ENCODE results near the gene MLST8.
"Not testable (repeated sequence)": the region's sequence is repeated elsewhere in the genome, so short reads cannot be mapped to it uniquely, and the experiment has no call there.

MLST8 gene

DNA sequence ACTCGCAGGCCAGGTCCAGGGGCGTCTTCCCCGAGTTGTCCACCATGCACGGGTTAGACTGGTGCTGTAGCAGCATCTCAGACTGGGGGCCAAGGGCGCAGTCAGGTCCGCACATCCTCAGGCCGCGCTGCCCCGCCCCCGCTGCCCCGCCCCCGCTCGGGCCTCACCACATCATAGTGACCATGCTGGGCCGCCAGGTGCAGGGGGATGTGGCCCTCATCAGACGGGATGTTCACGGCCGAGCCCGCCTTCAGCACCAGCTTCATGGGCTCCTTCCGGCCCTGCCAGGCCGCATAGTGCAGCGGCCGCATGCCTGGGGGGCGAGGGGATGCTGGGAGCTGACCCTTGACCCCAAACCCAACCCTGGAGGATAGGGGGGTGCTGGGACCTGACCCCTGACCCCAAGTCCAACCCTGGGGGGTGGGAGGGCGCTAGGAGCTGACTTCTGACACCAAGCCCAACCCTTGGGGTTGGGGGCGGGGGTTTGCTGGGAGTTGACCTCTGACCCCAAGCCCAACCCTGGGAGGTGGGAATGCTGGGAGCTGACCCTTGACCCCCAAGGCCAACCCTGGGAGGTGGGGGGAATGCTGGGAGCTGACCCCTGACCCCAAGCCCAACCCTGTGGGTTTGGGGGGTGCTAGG, 15.9 kb upstream of the MLST8 start:
- DNase-seq (ENCODE audit: insufficient read length, low spot score) (no peak), FAIRE-seq (no peak)

GRCh38 chr16:2190002-2190658, 15.1 kb upstream of the MLST8 start:
- DNase-seq (ENCODE audit: insufficient read length, low spot score): no peak
- no peak for FAIRE-seq

DNA sequence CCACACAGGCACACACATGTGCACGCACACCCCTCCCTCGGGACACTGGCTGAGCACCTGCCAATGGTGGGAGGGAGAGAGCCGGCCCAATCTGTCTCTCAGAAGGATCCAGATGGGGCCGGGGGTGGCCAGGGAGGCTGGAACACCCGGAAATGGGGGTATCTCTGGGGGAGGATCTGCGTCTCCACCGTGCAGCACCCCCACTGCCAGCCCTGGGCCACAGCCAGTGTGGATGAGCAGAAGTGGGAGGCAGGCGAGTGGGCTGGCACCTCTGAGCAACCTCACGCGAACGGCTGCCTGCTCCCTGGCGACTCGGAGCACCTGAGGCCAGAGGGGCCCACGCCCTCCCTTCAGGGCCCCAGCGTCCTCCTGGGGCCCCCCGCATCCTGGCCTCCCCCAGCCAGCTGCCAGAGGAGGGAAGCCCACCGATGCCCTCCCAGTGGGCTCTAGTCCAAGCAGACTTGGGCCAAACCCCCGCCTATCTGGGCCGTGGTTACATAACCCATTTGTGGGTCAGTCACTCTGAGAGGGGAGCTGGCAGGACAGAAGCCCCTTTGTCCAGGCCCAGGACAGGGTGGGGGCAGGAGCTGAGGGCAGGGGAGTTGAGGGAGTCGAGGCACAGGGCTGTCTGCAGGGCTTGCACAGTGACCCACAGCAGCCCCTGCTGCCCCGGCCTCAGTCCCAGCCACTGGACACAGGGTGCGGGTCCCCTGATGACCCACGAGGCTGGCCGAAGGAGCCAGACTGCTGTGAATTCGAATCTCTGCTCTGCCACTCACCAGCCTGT, 14.4 kb upstream of the MLST8 start:
- no peak for DNase-seq (ENCODE audit: insufficient read length, low spot score)
- no peak for FAIRE-seq

- DNase-seq (ENCODE audit: insufficient read length, low spot score) (no peak), FAIRE-seq (no peak)
Measured at GRCh38 chr16:2191446-2191706, 13.9 kb upstream of the MLST8 start.

DNA sequence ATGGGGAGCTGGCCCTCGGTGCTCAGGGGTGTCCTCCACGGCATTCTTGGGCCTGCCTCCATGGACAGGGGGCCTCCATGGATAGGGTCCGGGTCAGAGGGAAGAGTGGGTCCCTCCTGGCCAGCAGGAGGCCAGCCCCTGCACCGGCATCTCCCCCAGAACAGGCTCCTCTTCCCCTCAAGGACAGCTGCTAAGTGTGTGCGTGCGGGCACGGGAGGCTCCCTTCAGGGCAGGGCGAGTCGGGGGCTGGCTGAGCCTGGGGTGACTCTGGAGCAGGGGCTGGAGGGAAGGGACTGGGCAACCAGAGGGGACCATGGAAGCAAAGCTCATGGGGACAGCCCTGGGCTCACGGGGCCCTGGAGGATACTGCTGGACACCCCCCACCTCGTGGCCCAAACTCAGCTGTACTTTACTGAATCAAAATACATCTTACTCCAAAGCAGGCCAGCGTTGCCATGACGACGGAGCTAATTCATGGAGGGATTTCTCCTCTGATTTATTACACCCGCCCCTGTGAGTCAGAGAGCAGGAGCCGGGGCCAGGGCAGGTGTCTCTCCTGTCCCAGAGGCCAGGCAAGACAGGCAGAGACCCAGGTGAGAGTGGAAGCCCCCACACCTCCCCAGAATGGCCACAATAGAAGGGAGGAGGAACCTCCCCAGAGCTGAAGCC, 11.0 kb upstream of the MLST8 start:
- no peak for DNase-seq (ENCODE audit: insufficient read length, low spot score)
- no peak for FAIRE-seq

DNA sequence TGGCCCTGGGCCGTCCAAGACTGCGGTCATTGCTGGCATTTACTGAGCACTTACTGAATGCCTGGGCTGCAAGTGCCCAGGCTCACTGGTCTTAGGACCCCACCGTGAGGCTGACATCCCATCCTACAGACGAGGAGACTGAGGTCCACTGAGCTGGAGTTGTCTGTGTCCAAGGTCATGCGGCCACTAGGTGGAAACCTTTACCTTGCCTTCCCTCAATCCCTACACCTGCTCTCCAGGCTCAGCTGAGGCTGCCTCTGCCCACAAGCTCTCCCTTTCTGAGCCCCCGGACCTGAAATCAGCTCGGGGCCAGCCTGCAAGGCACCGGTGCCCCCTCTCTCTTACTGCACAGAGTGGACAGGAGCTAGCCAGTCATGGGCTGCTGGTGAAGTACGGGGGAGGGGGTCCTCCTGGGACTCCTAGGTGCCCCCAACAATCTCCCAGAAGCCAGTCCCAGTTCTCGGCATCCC, 10.4 kb upstream of the MLST8 start:
- no peak for FAIRE-seq

GRCh38 chr16:2195322-2196161, 9.7 kb upstream of the MLST8 start:
- DNase-seq (ENCODE audit: insufficient read length, low spot score) (no peak), FAIRE-seq (no peak)

More for the DNA sequence above, 10.4 kb upstream of the MLST8 start:
- DNase-seq (ENCODE audit: insufficient read length, low spot score): peak; percentile 85

DNA sequence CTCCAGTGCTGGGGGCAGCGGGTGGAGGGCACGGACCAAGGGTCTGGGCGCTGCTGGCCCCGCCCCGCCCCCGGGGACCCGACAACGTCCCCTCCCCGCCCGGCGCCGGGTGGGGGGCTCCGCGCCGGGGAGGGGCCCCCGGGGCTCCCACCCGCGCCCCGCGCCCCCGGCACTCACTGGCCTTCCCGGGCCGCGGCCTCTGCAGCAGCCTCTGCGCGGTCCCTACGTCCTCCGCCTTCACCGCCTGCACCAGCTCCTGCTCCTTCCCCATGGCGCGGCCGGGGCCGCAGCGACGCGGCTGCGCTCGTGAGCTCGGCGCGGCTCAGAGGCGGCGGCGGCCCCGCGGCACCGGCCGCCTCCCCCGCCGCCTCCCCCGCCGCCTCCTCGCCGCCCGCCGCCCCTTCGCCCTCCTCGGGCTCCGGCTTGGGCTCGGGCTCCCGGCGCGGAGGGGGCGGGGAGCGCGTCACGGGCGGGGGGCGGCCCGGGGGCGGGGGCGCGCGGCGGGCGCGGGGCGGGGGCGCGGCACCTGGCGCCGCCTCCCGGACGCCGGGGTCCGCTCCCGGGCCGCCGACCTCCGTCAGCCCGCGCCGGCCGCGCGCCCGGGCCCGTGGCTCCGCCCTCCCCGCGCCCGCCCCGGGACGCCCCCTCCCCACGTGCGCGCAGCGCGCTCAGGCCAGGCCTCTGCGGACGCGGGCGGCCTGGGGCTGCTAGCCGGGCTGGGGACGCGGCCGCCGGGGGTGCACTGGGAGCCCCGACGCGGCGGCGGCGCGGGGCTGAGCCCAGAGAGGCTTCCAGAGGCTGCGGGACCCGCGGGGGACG, 8.9 kb upstream of the MLST8 start, which contains the start of gene CASKIN1:
Gene CASKIN1, minus strand, starts transcription at position 444 of the 819 bp plus-strand sequence. Its CDS starts 173 bp downstream, at position 271.
- DNase-seq (ENCODE audit: insufficient read length, low spot score) (no peak), FAIRE-seq (no peak)

DNA sequence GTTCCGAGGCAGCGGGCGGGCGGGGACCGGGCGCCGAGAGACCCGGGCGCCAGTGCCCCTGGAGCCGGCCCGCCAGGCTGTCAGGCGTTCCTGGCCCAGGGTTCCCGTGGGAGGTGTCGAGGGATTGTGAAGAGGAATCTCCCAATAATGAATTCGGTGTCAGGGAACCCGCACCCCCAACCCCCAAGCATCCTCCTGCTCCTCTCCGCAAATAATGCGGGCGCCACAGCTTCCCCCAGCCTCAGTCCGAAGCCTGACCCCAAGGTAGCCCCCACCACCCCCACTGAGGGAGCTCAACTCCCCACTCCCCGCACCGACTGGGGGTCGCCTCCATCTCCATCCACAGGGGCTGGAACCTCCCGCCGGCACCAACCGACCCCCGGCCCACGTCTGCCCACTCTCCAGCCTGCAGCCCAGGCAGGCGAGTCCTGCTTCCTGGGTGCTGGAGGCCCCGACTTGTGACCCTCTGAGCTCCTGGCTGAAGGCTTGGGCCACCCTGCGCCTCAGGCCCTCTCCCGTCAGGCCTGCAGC, 8.2 kb upstream of the MLST8 start:
- no peak for FAIRE-seq
- DNase-seq (ENCODE audit: insufficient read length, low spot score): no peak

GRCh38 chr16:2197765-2198164, 7.5 kb upstream of the MLST8 start:
- FAIRE-seq (no peak), DNase-seq (ENCODE audit: insufficient read length, low spot score) (no peak)

DNA sequence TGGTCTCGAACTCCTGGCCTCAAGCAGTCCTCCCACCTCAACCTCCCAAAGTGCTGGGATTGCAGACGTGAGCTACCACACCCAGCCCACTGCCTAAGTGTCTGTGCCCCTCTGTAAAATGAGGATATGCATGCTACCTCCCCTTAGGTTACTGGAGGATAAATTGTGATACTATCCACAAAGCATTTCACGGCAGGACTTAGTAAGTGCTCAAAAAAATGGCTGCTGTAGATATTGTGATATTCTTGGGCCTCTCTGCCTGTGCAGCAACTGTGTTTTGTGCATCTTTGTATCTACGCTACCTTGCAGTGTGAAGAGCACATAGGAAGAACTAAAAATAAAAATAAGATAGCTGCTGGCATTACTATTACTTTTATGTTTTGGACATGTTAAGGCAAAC, 7.0 kb upstream of the MLST8 start:
- FAIRE-seq (no peak), DNase-seq (ENCODE audit: insufficient read length, low spot score) (no peak)

DNA sequence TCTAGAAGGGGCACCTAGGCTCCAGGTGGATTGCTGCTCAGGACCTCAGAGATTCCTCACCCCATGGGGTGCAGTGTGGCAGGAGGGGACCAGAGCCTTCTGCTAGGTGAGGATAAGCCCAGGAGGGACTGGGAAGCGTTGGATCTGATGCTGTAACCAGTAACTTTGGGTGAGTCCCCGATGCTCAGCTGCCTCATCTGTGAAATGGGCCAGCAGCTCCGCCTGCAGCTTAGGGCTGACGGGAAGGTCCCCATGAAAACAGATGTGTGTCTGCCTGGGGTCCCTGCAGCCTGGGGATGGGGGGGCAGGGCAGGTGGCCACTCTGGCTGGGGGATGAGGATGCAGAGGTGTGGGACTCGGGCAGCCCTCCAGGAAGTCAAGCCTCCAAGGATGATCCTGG, 6.2 kb upstream of the MLST8 start:
- DNase-seq (ENCODE audit: insufficient read length, low spot score) (no peak), FAIRE-seq (no peak)

DNA sequence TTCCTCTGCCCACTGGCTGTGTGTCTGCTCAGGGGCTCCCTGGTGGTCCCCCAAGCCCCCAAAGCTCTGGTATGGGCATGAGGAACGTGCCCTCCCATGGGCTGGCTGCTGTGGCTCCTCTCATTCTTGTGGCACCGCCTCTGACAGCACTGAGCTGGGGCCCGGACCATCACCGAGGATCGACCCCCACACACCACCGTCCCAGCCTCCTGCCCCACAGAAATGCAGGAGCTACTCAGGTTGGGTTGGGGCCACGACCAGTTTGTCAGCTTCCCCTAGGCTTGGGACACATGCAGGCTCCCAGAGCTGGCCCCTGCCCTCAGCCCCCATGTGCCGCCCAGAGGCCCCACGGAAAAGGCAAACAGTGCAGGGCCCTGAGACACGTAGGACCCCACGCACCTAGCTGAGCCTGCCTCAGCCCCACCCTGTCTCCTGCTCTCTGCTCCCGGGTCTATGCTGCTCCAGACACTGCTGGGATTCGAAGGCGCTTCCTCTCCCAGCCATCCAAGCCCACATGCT, 5.6 kb upstream of the MLST8 start:
- FAIRE-seq (no peak), DNase-seq (ENCODE audit: insufficient read length, low spot score) (no peak)

DNA sequence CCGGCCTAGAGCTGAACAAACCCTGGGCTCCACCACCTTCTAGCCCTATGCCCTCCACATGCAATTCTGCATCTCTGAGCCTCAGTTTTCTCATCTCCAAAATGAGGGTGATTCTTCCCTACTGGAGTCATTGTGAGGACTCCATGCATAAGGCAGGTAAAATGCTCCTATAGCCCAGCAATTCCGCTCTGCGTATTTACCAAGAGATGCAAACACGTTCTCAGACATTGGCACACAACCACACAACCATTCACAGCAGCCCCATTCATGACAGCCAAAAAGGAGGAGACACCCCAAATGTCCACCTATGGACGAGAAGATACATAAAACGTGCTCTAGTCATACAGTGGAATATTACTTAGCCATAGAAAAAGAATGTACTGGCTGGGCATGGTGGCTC, 4.9 kb upstream of the MLST8 start:
- FAIRE-seq: no peak
- DNase-seq (ENCODE audit: insufficient read length, low spot score): no peak

DNA sequence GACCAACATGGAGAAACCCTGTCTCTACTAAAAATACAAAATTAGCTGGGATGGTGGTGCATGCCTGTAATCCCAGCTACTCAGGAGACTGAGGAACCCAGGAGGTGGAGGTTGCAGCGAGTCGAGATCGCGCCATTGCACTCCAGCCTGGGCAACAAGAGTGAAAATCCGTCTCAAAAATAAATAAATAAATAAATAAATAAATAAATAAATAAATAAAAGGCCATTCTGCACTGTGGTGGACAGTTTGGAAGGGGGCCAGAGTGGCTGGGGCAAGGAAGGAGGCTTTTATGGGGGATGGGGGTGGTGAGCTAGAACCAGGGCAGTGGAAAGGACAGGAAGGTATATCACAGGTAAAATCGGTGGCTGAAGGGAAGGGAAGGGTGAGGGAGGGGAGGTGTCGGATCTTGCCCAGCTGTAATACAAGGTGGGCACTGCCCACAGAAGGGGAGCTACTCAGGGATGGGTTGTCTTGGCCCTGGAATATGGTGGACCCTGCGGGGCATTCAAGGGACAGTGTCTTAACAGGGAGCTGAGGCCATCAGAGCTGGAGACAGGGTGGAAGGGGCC, 2.0 kb upstream of the MLST8 start:
- not testable (repeated sequence) for DNase-seq (ENCODE audit: insufficient read length, low spot score); FAIRE-seq

DNA sequence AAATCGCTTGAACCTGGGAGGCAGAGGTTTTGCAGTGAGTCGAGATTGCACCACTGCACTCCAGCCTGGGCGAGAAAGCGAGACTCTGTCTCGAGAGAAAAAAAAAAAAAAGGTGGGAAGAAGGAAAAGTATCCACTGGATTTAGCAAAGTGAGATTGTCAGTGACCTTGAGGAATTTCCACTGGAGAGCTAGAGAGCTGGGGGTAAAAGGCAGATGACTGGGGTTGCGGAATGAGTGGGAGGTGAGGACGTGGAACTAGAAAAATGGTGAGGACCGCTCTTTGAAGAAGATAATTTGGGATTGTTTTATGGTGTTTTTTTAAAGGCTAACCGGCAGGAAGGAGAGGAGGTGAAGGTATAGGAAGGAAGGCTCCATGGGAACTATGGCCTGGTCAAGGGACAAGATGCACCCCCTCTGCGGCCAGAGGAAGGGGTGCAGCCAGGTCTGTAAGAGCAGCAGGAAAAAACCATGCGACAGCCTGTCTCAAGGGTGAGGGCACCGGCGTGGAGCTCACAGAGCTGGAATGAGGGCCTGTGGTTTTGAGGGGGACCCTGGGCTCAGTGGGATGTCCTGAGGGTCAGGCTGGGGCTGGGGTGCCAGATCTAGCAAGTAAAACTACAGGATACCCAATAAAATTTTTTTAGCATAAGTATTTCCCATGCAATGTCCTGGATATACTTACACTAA, 694 bp upstream of the MLST8 start:
- FAIRE-seq (no peak), DNase-seq (ENCODE audit: insufficient read length, low spot score) (no peak)

GRCh38 chr16:2205967-2206313, 686 bp downstream of the MLST8 start:
- FAIRE-seq (no peak), DNase-seq (ENCODE audit: insufficient read length, low spot score) (no peak)

- no peak for DNase-seq (ENCODE audit: insufficient read length, low spot score)
- FAIRE-seq: no peak
Measured at GRCh38 chr16:2206420-2206779, 1.1 kb downstream of the MLST8 start.
